Measurements from ENCODE around the gene BRAF. TPM values are rescaled to one million over a fixed set of nuclear protein-coding genes. Genes with fewer than 3 reads are reported as not detected.
"Not testable (repeated sequence)": the region's sequence is repeated elsewhere in the genome, so short reads cannot be mapped to it uniquely, and the experiment has no call there.

Gene BRAF
- polyA plus RNA-seq, 1 experiment: 8.9 TPM

- POLR2A ChIA-PET: no interaction called here
- Histone ChIP-seq H3K4me3 (ENCODE audit: low read depth, low read length) (no peak overlapping the region), H3K27me3 (ENCODE audit: control insufficient read depth, insufficient read depth, low read length) (peaks cover 3% of the 10 kb centered on the region), H3K36me3 (ENCODE audit: control insufficient read depth, insufficient read depth, low read length) (no peaks in the 10 kb centered on the region)
- TF ChIP-seq, protein P1, sequence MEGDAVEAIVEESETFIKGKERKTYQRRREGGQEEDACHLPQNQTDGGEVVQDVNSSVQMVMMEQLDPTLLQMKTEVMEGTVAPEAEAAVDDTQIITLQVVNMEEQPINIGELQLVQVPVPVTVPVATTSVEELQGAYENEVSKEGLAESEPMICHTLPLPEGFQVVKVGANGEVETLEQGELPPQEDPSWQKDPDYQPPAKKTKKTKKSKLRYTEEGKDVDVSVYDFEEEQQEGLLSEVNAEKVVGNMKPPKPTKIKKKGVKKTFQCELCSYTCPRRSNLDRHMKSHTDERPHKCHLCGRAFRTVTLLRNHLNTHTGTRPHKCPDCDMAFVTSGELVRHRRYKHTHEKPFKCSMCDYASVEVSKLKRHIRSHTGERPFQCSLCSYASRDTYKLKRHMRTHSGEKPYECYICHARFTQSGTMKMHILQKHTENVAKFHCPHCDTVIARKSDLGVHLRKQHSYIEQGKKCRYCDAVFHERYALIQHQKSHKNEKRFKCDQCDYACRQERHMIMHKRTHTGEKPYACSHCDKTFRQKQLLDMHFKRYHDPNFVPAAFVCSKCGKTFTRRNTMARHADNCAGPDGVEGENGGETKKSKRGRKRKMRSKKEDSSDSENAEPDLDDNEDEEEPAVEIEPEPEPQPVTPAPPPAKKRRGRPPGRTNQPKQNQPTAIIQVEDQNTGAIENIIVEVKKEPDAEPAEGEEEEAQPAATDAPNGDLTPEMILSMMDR (IDR thresholded peaks at IDR 0.05; ENCODE audit: insufficient read depth, low read depth, low read length): no peak
- no peak for DNase-seq (ENCODE audit: low read depth)
- CTCF ChIA-PET: interaction anchor here (2.1 kb wide), 1 partner anchor 10 kb away, joined by 9 read pairs; no protein-coding TSS in a partner anchor
These were observed 254.3 kb downstream of the BRAF start for GRCh38 chr7:140670343-140670935.

DNA sequence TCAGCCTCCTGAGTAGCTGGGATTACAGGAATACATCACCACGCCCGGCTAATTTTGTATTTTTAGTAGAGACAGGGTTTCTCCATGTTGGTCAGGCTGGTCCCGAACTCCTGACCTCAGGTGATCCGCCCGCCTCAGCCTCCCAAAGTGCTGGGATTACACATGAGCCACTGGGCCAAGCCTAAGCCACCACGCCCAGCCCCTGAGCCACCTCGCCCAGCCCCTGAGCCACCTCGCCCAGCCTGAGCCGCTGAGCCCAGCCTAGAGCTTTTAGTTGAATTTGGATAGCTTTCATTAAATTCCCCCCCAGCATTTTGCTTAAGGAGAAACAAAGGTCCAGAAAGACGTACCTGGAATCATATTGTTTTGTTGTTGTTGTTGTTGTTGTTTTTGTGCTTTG lies 254.9 kb downstream of the BRAF start:
- H3K27me3 ChIP-seq (ENCODE audit: control insufficient read depth, insufficient read depth, low read length); H3K36me3 ChIP-seq (ENCODE audit: control insufficient read depth, insufficient read depth, low read length); H3K4me3 ChIP-seq (ENCODE audit: low read depth, low read length); DNase-seq (ENCODE audit: low read depth): not testable (repeated sequence)
- POLR2A ChIA-PET: interaction anchor here (0.7 kb wide), 1 partner anchor 1032 kb away, joined by 9 read pairs; no protein-coding TSS in a partner anchor
- CTCF ChIA-PET: interaction anchor here (1.3 to 2.1 kb wide), 2 partner anchors 9 to 17 kb away, joined by 4 to 9 read pairs; no protein-coding TSS in a partner anchor

GRCh38 chr7:140669352-140669751 lies 255.4 kb downstream of the BRAF start:
- ChIA-PET POLR2A (interaction anchor here (0.7 to 0.8 kb wide), 2 partner anchors 147 to 1032 kb away, joined by 4 to 9 read pairs; no protein-coding TSS in a partner anchor), CTCF (interaction anchor here (0.6 to 2.1 kb wide), 3 partner anchors 9 to 151 kb away, joined by 3 to 9 read pairs (median 4); no protein-coding TSS in a partner anchor)
- no peak for DNase-seq (ENCODE audit: low read depth)
- H3K36me3 ChIP-seq (ENCODE audit: control insufficient read depth, insufficient read depth, low read length): no peaks in the 10 kb centered on the region
- peaks cover 3% of the 10 kb centered on the region for H3K27me3 ChIP-seq (ENCODE audit: control insufficient read depth, insufficient read depth, low read length)
- TF ChIP-seq, protein P1 (IDR thresholded peaks at IDR 0.05; ENCODE audit: insufficient read depth, low read depth, low read length): no peak
- no peak overlapping the region for H3K4me3 ChIP-seq (ENCODE audit: low read depth, low read length)

Small RNA genes within 50 kb of the gene (small RNA-seq; reads per million reads assigned to genes)
- gene AC006006.1 (ENCODE audit: insufficient read length, low read depth, low replicate concordance): not detected
- not detected for gene RNU6-85P (ENCODE audit: insufficient read length, low read depth, low replicate concordance)

Other genes starting within 250 kb of the BRAF start
- 289 and 294 TPM in 2 replicates for gene NDUFB2, start 228.2 kb downstream of the BRAF start, polyA plus RNA-seq (2011; rRNA removed)
- 30.6 and 67.1 TPM in 2 replicates for gene MRPS33, start 90.0 kb upstream of the BRAF start, polyA plus RNA-seq (2011; rRNA removed)
- gene TMEM178B, start 149.1 kb upstream of the BRAF start, polyA plus RNA-seq (2011; rRNA removed): 0.43 and 0.59 TPM in 2 replicates